Transverse colon (tissue), 4 donors: ENCODE measurements around the gene MAN2B1. TPM values are rescaled to one million over a fixed set of nuclear protein-coding genes. Genes with fewer than 3 reads are reported as not detected.
A peak's percentile ranks its signal among the peaks of the same experiment; 100 is the strongest.
"Not testable (repeated sequence)": the region's sequence is repeated elsewhere in the genome, so short reads cannot be mapped to it uniquely, and the experiment has no call there.

Experiments
- DNase-seq: peaks from one replicate; pipeline ENCODE4 v3.0.0-alpha.2; 2019
- H3K27ac ChIP-seq, 4 donors: fragments of 200-600 bp; sonication (generic); 2 replicates each; pipeline ENCODE4 v1.5.1; 2016 to 2018; ENCODE audit warnings: inconsistent platforms in 4 of 4
- H3K27me3 ChIP-seq: fragments of 200-600 bp; sonication (generic); 2 replicates; pipeline ENCODE4 v1.5.1; 2017; ENCODE audit warnings: inconsistent platforms
- H3K36me3 ChIP-seq, 4 donors: fragments of 200-600 bp; sonication (generic); 2 replicates each; pipeline ENCODE4 v1.5.1; 2017 to 2019; ENCODE audit warnings: inconsistent platforms in 4 of 4
- H3K4me1 ChIP-seq, 4 donors: fragments of 200-600 bp; sonication (generic); 2 replicates each; pipeline ENCODE4 v1.5.1; 2017 to 2020; ENCODE audit warnings: inconsistent platforms in 4 of 4
- H3K4me3 ChIP-seq, 4 donors: fragments of 200-600 bp; sonication (generic); 1 replicate in 1 of 4; 2 replicates in 3 of 4; pipeline versions ENCODE4 v1.5.1 to v1.6.1; 2017 to 2019; ENCODE audit warnings: inconsistent platforms in 4 of 4
- H3K9me3 ChIP-seq, 2 donors: fragments of 200-600 bp; sonication (generic); 2 replicates each; pipeline ENCODE4 v1.5.1; 2017 to 2019; ENCODE audit warnings: inconsistent platforms in 2 of 2
- EP300 ChIP-seq: sonication (generic); formaldehyde crosslinking; IDR thresholded peaks from one replicate; pipeline ENCODE4 v1.6.1; 2017; ENCODE audit warnings: antibody characterized with exemption, low read depth
- POLR2A ChIP-seq: fragments of 450-650 bp; IDR thresholded peaks from one replicate; pipeline ENCODE4 v1.6.1; 2016; ENCODE audit warnings: antibody characterized with exemption, mild to moderate bottlenecking, moderate library complexity
- POLR2AphosphoS5 ChIP-seq, 3 donors: sonication (generic); formaldehyde crosslinking; IDR thresholded peaks; one replicate each; pipeline ENCODE4 v1.6.1; 2016; ENCODE audit warnings: antibody characterized with exemption in 3 of 3
- WGBS, 2 donors: methylation state at CpG; one replicate each; pipeline ENCODE4 v1.1.5; 2018; ENCODE audit warnings: low coverage in 1 of 2; 5-methylcytosine and 5-hydroxymethylcytosine counted together
- in situ Hi-C, 4 donors: fragments of 200-750 bp; cut with MboI; loops; one replicate each; pipeline versions ENCODE4 v1.15.0 to v1.15.1; 2017; ENCODE audit warnings: low sequenced_read_pairs in 3 of 4, low pct_ligation_motif_present in 1 of 4, low pct_unique_long_range_greater_than_20kb in 1 of 4
- intact Hi-C: fragments of 100-400 bp; cut with DNase I; formaldehyde crosslinking; loops from one replicate; pipeline ENCODE4 v1.15.1; 2023; ENCODE audit warnings: low total_unique reads
- total RNA-seq, 4 donors: library from RNA; depleted of rRNA; stranded (reverse); fragments of >200 nt; gene quantifications; one replicate each; pipeline ENCODE4 v1.1.0, GENCODE V29; 2016
- TF ChIP-seq, protein P1 (sequence below), 5 experiments: fragments of 200-600 bp in 3 of 5; fragments of 450-650 bp in 2 of 5; sonication (generic) in 3 of 5; IDR thresholded peaks; 1 replicate in 2 of 5; 2 replicates in 3 of 5; pipeline ENCODE4 v1.5.1; 2016 to 2017; ENCODE audit warnings: antibody characterized with exemption in 5 of 5, inconsistent platforms in 3 of 5, mild to moderate bottlenecking in 2 of 5, moderate library complexity in 1 of 5

MAN2B1 gene
- total RNA-seq, 4 donors from 2014 or later, result 52.4 to 272 (median 70.1) TPM

DNA sequence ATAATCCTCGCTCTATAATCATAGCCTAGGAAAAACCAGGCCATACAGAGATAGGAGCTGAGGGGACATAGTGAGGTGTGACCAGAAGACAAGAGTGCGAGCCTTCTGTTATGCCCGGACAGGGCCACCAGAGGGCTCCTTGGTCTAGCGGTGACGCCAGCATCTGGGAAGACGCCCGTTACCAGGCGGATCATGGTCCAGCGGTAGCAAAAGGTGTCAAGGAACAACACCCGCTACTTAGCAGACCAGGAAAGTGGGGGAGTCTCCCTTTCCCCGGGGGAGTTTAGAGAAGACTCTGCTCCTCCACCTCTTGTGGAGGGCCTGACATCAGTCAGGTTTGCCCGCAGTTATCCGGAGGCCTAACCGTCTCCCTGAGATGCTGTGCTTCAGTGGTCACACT, 45.5 kb upstream of the MAN2B1 start:
- in situ Hi-C loops, result not testable (repeated sequence)

DNA sequence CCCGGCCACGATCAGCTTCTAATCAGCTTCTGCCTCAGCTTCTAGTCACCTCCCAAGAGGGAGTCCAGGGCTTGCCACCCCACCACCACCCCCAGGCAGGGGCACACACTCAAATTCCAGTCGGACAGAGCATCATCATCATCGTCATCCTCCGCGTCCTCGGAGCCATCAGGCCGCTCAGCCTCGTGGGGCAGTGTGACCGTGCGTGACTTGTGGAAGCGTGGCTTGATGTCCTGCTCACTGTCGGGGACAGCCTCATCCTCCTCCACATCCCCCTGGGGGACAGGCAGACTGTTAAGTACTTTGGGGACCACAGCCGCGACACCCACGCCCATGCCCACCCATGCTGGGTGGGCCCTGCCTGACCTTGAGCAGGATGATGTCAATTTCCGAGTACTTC, 44.6 kb upstream of the MAN2B1 start:
- no peaks in the 10 kb centered on the region for H3K27me3 ChIP-seq
- no peaks in the 10 kb centered on the region for H3K9me3 ChIP-seq
- intact Hi-C loops (no loop called here), in situ Hi-C loops (no loop called here)
- no peaks in the 10 kb centered on the region for H3K4me1 ChIP-seq
- no peak overlapping the region for H3K4me3 ChIP-seq
- peaks cover 0 to 67% (median 32%) of the 10 kb centered on the region in 4 donors for H3K36me3 ChIP-seq
- TF ChIP-seq EP300 (no peak), POLR2A (no peak)
- TF ChIP-seq, protein P1, sequence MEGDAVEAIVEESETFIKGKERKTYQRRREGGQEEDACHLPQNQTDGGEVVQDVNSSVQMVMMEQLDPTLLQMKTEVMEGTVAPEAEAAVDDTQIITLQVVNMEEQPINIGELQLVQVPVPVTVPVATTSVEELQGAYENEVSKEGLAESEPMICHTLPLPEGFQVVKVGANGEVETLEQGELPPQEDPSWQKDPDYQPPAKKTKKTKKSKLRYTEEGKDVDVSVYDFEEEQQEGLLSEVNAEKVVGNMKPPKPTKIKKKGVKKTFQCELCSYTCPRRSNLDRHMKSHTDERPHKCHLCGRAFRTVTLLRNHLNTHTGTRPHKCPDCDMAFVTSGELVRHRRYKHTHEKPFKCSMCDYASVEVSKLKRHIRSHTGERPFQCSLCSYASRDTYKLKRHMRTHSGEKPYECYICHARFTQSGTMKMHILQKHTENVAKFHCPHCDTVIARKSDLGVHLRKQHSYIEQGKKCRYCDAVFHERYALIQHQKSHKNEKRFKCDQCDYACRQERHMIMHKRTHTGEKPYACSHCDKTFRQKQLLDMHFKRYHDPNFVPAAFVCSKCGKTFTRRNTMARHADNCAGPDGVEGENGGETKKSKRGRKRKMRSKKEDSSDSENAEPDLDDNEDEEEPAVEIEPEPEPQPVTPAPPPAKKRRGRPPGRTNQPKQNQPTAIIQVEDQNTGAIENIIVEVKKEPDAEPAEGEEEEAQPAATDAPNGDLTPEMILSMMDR (IDR thresholded peaks at IDR 0.05), result no peak
- 87% methylated on average over 11 of the region's 17 CpGs; no CpG with 5 or more reads in 1 of the 2 donors for WGBS, 2 donors
- H3K27ac ChIP-seq, result no peak overlapping the region
- no peak for DNase-seq

More for the DNA sequence above, 45.5 kb upstream of the MAN2B1 start:
- DNase-seq, result peak; percentile 46
- 64 to 89% methylated on average over 3 to 11 of the region's 14 CpGs for WGBS, 2 donors
- H3K27me3 ChIP-seq, H3K4me1 ChIP-seq, H3K9me3 ChIP-seq, H3K27ac ChIP-seq, H3K4me3 ChIP-seq, intact Hi-C loops: not testable (repeated sequence)
- H3K36me3 ChIP-seq, result peaks cover 0 to 58% (median 31%) of the 10 kb centered on the region in 4 donors
- TF ChIP-seq, protein P1 (IDR thresholded peaks at IDR 0.05), result peak in 4 of 5 experiments; percentile 37 to 49 (median 44)

DNA sequence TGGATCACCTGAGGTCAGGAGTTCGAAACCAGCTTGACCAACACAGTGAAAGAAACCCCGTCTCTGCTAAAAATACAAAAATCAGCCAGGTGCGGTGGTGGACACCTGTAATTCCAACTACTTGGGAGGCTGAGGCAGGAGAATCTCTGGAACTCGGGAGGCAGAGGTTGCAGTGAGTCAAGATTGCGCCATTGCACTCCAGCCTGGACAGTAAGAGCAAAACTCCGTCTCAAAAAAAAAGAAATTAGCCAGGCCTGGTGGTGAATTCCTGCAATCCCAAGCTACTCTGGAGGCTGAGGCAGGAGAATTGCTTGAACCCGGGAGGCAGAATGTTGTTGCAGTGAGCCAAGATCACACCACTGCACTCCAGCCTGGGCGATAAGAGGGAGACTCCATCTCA, 42.1 kb upstream of the MAN2B1 start:
- peaks cover 0 to 69% (median 30%) of the 10 kb centered on the region in 4 donors for H3K36me3 ChIP-seq
- no peak overlapping the region for H3K4me3 ChIP-seq
- no peaks in the 10 kb centered on the region for H3K9me3 ChIP-seq
- in situ Hi-C loops (no loop called here), intact Hi-C loops (no loop called here)
- 90 to 95% methylated on average over 2 to 8 of the region's 8 CpGs for WGBS, 2 donors
- no peaks in the 10 kb centered on the region for H3K4me1 ChIP-seq
- TF ChIP-seq POLR2AphosphoS5 (IDR thresholded peaks at IDR 0.05), result no peak
- TF ChIP-seq, protein P1 (IDR thresholded peaks at IDR 0.05), result no peak
- no peak for TF ChIP-seq EP300
- no peak for TF ChIP-seq POLR2A
- no peaks in the 10 kb centered on the region for H3K27me3 ChIP-seq
- H3K27ac ChIP-seq, result no peak overlapping the region
- no peak for DNase-seq

DNA sequence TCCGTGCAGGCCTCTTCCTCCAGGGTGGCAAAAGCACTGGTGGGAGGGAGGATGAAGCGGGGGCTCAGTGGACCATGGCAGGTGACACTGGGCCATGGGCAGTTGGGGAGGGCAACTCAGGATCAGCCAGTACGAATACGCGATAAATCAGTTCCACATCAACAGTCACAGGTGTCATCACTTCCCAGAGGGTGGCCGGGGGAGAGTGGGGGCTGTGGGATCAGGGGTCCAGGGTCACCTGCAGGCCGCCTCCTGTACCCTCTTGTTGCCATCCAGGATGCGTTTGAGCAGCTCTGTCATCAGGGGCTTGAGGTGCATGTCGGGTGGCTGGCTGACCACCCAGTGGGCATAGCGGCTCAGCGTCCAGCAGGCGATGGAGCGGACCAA, 39.8 kb upstream of the MAN2B1 start:
- Histone ChIP-seq H3K9me3 (no peaks in the 10 kb centered on the region), H3K27ac (no peak overlapping the region), H3K36me3 (peaks cover 0 to 89% (median 36%) of the 10 kb centered on the region in 4 donors), H3K27me3 (no peaks in the 10 kb centered on the region), H3K4me1 (no peaks in the 10 kb centered on the region), H3K4me3 (no peak overlapping the region)
- TF ChIP-seq POLR2A (no peak), EP300 (no peak), POLR2AphosphoS5 (IDR thresholded peaks at IDR 0.05) (no peak)
- TF ChIP-seq, protein P1 (IDR thresholded peaks at IDR 0.05), result no peak
- 93 to 100% methylated on average over 1 to 13 of the region's 13 CpGs for whole genome bisulfite sequencing, 2 donors
- in situ Hi-C loops, result no loop called here
- no peak for DNase-seq
- intact Hi-C loops, result no loop called here
